ENCODE data around the gene IGSF23. TPM values are rescaled to one million over a fixed set of nuclear protein-coding genes. Genes with fewer than 3 reads are reported as not detected.
"Not testable (repeated sequence)": the region's sequence is repeated elsewhere in the genome, so short reads cannot be mapped to it uniquely, and the experiment has no call there.

Gene IGSF23
- total RNA-seq, 2 donors from 2014 or later = not detected

DNA sequence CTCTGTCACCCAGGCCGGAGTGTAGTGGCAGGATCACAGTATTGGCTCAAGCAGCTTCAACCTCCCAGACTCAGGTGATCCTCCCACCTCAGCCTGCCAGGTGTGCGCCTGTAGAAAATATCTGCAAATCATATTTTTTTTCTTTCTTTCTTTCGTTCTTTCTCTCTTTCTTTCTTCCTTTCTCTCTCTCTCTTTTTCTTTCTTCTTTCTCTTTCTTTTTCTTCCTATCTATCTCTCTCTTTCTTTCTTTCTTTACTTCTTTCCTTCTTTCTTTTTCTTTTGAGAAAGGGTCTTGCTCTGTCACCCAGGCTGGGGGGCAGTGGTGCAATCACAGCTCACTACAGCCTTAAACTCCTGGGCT lies 16.3 kb upstream of the IGSF23 start:
- Mint-ChIP-seq H3K36me3 (ENCODE audit: low read depth) (no peaks in the 10 kb centered on the region), H3K4me1 (no peaks in the 10 kb centered on the region), H3K4me3 (no peak overlapping the region), H3K27me3 (peaks cover 20% of the 10 kb centered on the region), H3K27ac (no peak overlapping the region), H3K9me3 (peaks cover 11% of the 10 kb centered on the region)
- ATAC-seq (replicated peaks) = no peak

DNA sequence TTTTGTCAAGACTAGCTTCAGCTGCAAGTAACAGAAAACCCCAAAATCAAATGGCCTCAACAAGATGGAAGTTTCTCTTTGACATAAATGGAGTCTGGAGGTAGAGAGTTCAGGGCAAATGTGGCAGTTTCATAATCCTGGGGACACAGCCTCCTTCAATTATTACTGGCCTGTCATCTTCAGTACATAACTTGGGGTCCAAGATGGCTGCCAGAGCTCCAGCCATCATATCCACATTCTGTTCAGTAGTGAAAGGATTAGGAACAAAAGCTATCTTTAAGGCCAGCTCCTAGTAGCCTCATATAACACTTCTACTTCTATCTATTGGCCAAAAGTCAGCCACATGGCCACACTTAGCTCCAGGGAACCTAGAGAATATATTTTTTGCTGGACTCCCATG lies 15.0 kb upstream of the IGSF23 start:
- no peak overlapping the region for H3K4me3 Mint-ChIP-seq
- no peaks in the 10 kb centered on the region for H3K4me1 Mint-ChIP-seq
- H3K27me3 Mint-ChIP-seq = peaks cover 20% of the 10 kb centered on the region
- no peak overlapping the region for H3K27ac Mint-ChIP-seq
- no peaks in the 10 kb centered on the region for H3K36me3 Mint-ChIP-seq (ENCODE audit: low read depth)
- peaks cover 11% of the 10 kb centered on the region for H3K9me3 Mint-ChIP-seq
- ATAC-seq (replicated peaks) = no peak

DNA sequence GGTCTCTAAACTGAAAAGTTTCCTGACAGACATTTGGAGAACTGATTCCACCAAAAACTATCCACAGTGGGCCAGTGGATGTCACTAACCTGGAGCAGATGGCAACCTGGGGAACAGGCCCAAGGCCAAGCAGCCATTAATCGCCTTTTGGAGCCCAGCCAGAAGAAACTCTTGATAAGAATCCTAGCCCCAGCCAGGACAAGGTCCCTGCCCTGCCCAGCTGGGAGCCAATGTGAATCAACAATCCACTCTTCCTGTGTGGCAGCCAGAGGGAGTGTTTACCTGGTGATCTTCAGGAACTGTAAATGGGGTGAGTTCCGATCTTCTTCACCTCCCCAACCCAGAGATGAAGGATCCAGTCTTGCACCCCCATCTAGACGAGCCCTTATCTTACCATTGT lies 14.5 kb upstream of the IGSF23 start:
- Mint-ChIP-seq H3K27ac (no peak overlapping the region), H3K9me3 (peaks cover 11% of the 10 kb centered on the region), H3K36me3 (ENCODE audit: low read depth) (no peaks in the 10 kb centered on the region), H3K27me3 (peaks cover 20% of the 10 kb centered on the region), H3K4me1 (no peaks in the 10 kb centered on the region), H3K4me3 (no peak overlapping the region)
- no peak for ATAC-seq (replicated peaks)

DNA sequence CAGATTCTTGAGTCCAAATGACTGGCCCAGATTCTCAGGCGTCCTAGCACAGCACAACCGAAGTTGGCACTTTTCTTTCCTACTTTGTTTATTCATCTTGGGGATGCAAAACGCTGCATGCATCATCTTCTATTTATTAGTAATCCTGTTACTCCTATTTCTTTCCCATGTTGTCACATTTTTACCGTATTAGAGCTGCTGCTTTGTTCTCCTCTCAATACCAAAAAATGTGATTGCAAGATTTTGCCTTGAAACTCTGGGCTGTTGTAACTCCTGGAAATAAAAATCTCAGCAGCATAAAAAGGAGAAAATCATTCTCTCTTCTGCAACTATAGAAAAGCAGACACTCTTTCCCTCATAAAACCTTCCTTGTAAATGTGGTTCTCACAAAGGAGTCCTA lies 12.9 kb upstream of the IGSF23 start:
- peaks cover 11% of the 10 kb centered on the region for H3K9me3 Mint-ChIP-seq
- H3K27me3 Mint-ChIP-seq = peaks cover 19% of the 10 kb centered on the region
- no peak overlapping the region for H3K27ac Mint-ChIP-seq
- no peaks in the 10 kb centered on the region for H3K4me1 Mint-ChIP-seq
- H3K36me3 Mint-ChIP-seq (ENCODE audit: low read depth) = no peaks in the 10 kb centered on the region
- no peak overlapping the region for H3K4me3 Mint-ChIP-seq
- no peak for ATAC-seq (replicated peaks)

DNA sequence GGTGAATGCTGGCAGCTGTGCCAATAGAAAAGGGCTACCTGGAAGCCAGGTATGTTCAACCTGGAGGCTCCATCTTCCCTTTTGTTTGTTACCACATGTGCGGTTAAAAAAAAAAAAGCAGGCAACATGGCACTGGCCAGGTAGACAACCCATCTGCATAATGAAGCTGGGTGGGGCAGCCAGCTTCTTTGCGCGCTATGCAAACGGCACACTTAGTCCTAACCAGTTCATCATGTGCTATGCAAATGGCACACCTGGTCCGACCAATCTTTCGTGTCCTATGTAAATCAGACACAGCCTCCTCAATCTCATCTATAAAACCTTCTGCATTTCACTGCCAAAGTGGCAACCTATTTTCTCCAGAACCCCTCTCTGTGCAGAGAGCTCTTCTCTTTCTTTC lies 11.3 kb upstream of the IGSF23 start:
- H3K4me1 Mint-ChIP-seq = peaks cover 2% of the 10 kb centered on the region
- no peak for ATAC-seq (replicated peaks)
- H3K27me3 Mint-ChIP-seq = peaks cover 13% of the 10 kb centered on the region
- H3K9me3 Mint-ChIP-seq = peaks cover 11% of the 10 kb centered on the region
- H3K36me3 Mint-ChIP-seq (ENCODE audit: low read depth) = no peaks in the 10 kb centered on the region
- no peak overlapping the region for H3K4me3 Mint-ChIP-seq
- H3K27ac Mint-ChIP-seq = no peak overlapping the region

DNA sequence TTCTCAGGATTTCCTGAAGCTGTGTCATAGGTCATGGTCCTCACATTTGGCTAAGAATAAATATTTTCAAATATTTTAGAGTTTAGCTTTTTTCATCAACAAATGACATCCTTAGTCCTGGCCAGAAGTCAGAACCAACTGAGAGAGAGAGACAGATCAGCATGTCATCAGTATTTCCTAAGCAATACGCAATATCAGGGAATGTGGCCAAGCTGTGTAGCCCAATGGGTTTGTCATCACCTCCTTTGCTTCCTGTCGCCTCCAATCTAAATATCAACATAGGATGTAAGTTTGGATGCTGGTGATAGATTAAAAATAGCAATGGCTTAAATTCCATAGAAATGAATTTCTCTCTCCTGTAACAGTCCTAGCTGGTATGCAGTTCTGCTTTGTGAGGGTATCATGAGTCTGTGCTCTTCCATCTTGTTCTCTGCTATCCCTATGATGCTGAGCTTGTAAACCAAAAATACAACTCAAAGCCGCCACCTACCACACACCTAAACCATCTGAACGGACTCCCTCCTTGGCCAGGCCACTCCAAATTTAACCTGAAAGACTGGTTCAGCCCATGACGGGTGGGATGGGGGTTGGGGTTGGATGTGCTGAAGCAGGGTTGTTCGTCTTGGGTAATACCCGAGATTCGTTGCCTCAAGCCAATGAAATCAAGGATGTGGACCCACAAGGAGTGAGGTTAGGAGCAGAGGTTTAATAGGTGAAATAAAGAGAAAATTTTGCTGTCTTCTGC lies 10.0 kb upstream of the IGSF23 start:
- Mint-ChIP-seq H3K4me1 (peaks cover 7% of the 10 kb centered on the region), H3K36me3 (ENCODE audit: low read depth) (no peaks in the 10 kb centered on the region), H3K9me3 (peaks cover 4% of the 10 kb centered on the region), H3K4me3 (no peak overlapping the region), H3K27ac (no peak overlapping the region), H3K27me3 (peaks cover 7% of the 10 kb centered on the region)
- no peak for ATAC-seq (replicated peaks)

DNA sequence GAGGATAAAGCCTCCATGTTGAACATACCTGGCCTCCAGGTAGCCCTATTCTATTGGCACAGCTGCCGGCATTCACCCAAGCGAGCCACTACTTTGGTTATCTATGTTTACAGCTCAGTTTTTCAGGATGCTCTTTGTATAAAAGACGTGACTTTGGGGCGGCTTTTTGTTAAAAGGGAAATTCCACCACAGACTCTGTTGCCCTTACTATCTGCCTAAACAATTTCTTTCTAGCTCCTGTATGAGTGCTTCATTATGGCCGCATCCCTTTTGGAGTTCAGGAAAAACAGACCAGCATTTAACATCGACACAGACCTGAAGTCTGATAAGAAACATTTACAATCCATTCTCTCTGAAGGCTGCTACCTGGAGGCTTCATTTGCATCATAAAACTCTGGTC lies 9.1 kb upstream of the IGSF23 start:
- no peaks in the 10 kb centered on the region for H3K9me3 Mint-ChIP-seq
- H3K36me3 Mint-ChIP-seq (ENCODE audit: low read depth) = no peaks in the 10 kb centered on the region
- H3K27ac Mint-ChIP-seq = no peak overlapping the region
- peaks cover 7% of the 10 kb centered on the region for H3K27me3 Mint-ChIP-seq
- no peak overlapping the region for H3K4me3 Mint-ChIP-seq
- no peak for ATAC-seq (replicated peaks)
- peaks cover 7% of the 10 kb centered on the region for H3K4me1 Mint-ChIP-seq

DNA sequence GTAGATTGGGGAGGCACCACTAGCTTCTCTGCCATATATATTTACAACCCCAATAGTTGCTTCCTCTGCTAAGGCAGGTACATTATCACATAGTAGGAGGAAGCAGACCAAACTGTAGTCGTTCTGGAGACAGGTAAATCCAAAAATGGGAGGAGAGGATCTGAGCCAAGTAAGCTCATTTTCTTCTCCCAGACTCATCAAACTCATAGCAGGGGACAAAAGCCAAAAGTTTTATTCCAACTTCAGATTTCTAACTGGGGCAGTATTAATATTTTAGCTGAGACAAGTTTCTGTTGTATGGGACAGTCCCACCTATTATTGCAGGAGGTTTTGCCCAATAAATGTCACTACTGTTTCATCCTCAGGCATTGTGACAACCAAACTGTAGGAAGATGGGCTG lies 7.8 kb upstream of the IGSF23 start:
- H3K4me3 Mint-ChIP-seq = no peak overlapping the region
- no peak overlapping the region for H3K27ac Mint-ChIP-seq
- ATAC-seq (replicated peaks) = no peak
- no peaks in the 10 kb centered on the region for H3K36me3 Mint-ChIP-seq (ENCODE audit: low read depth)
- H3K27me3 Mint-ChIP-seq = peaks cover 7% of the 10 kb centered on the region
- H3K9me3 Mint-ChIP-seq = no peaks in the 10 kb centered on the region
- peaks cover 7% of the 10 kb centered on the region for H3K4me1 Mint-ChIP-seq

DNA sequence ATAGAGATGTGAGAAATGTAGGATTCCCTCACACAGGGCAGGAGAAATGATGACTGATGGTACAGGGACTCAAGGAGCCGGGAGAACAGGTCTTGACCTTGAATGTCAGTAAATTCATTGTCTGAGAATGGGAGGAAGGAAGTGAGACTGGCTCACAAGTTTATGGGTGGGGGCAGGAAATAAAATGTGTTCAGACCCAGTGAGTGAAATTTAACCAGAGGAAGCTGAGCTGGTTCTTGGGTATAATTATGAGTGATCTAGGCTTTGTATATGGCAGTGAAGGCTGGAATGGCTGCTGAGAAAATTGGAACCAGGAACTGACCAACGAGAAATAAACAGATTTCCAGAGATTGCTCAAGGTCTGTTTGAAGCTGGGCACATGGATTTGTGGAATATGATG lies 6.3 kb upstream of the IGSF23 start:
- ATAC-seq (replicated peaks) = no peak

DNA sequence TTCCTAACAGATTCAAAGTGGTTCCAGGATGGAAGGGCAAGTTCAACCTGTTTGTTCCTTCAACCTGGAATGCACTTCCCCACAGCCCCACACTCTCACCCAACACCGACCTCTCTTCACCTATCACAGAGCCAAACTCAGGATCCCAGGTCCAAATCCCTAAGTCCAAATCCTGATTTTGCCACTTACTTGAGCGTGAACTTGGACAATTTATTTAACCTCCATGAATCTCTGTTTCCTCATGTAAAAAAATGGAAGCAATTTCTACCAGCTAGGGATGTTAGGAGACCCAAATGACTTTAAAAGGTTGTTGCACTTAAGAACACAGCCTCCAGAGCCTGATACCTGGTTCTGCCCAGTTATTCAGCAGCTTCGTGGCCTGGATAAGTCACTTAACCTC lies 5.4 kb upstream of the IGSF23 start:
- peaks cover 5% of the 10 kb centered on the region for H3K27me3 Mint-ChIP-seq
- H3K27ac Mint-ChIP-seq = no peak overlapping the region
- H3K4me3 Mint-ChIP-seq = no peak overlapping the region
- H3K4me1 Mint-ChIP-seq = peaks cover 7% of the 10 kb centered on the region
- no peaks in the 10 kb centered on the region for H3K36me3 Mint-ChIP-seq (ENCODE audit: low read depth)
- ATAC-seq (replicated peaks) = no peak
- no peaks in the 10 kb centered on the region for H3K9me3 Mint-ChIP-seq

More for the DNA sequence above, 6.3 kb upstream of the IGSF23 start:
- Mint-ChIP-seq H3K4me1 (peaks cover 7% of the 10 kb centered on the region), H3K9me3 (no peaks in the 10 kb centered on the region), H3K4me3 (no peak overlapping the region), H3K27ac (no peak overlapping the region), H3K27me3 (peaks cover 7% of the 10 kb centered on the region), H3K36me3 (ENCODE audit: low read depth) (no peaks in the 10 kb centered on the region)

DNA sequence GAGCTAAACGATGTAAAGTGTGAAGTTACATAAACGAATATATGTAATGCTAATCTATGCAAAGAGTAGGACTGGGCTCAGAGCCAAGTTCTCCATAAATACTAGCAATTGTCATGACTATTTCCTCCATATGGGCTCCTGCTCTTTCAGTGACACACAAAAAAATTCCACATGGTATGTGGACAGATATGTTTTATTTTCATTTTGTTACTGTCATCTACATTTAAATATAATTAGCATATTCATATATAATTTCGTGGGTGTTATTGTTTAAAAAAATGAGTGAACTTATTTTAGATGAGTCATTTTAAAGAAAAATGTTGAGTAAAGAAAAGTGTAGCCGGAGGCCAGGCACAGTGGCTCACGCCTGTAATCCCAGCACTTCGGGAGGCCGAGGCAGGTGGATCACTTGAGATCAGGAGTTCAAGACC lies 5.0 kb upstream of the IGSF23 start:
- no peaks in the 10 kb centered on the region for H3K9me3 Mint-ChIP-seq
- peaks cover 7% of the 10 kb centered on the region for H3K4me1 Mint-ChIP-seq
- H3K27me3 Mint-ChIP-seq = peaks cover 4% of the 10 kb centered on the region
- no peak overlapping the region for H3K27ac Mint-ChIP-seq
- no peaks in the 10 kb centered on the region for H3K36me3 Mint-ChIP-seq (ENCODE audit: low read depth)
- no peak for ATAC-seq (replicated peaks)
- no peak overlapping the region for H3K4me3 Mint-ChIP-seq

DNA sequence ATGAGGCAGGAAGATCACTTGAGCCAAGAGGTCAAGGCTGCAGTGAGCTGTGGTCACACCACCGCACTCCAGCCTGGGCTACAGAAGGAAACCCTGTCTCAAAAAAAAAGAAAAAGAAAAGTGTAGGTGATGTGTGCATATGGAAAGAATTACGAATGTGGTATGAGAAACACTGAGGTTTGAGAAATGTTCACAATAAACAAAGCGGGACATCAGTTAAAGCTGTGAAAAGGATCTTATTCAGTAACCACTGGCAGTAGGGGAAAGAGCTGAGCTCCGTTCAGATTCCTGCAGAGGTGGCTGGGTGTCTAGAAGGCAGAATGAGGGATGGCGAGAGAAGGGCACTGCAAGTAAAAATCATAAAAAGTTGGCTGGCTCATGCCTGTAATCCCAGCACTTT lies 4.1 kb upstream of the IGSF23 start:
- Mint-ChIP-seq H3K4me1 (peaks cover 7% of the 10 kb centered on the region), H3K9me3 (no peaks in the 10 kb centered on the region), H3K27ac (no peak overlapping the region), H3K4me3 (no peak overlapping the region), H3K36me3 (ENCODE audit: low read depth) (no peaks in the 10 kb centered on the region), H3K27me3 (peaks cover 4% of the 10 kb centered on the region)
- ATAC-seq (replicated peaks) = no peak

DNA sequence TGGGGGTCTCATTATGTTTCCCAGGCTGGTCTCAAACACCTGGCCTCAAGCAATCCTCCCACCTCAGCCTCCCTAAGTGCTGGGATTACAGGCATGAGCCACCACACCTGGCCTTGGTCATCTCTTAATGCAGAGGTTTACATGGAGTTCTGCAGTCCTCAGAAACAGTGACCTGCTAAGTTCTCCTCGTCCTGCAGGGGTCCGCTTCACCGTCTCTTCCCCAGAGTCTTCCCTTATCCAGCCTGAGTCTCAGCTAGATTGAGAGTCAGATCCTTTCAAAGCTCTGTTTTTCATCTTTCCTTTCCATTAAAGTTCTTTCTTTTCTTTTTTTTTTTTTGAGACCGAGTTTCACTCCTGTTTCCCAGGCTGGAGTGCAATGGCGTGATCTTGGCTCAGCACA lies 2.9 kb upstream of the IGSF23 start:
- not testable (repeated sequence) for ATAC-seq (replicated peaks); H3K27ac Mint-ChIP-seq; H3K4me1 Mint-ChIP-seq; H3K4me3 Mint-ChIP-seq; H3K9me3 Mint-ChIP-seq; H3K36me3 Mint-ChIP-seq (ENCODE audit: low read depth); H3K27me3 Mint-ChIP-seq

DNA sequence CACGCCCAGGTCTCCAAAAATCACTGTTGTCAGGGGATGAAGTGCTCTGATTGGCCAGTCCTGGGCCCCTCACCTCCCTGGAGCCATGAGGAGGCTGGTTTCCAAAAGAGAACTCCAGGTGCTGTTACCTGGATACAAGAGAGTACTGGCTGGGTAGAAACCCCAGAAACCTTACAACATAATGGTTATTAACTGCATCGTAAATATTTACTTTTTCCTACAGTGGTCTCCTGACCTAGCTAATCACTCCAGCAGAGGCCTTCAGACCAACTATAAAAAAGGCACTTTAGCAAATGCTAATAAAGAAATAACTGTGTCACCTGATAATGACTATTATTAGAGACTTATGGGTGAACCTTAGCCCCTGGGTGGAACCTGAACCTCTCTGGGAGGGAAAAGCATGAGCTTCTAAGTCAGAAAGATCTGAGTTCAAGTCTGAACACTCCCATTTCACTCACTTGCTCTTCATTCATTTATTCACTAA lies 1.5 kb upstream of the IGSF23 start:
- H3K36me3 Mint-ChIP-seq (ENCODE audit: low read depth) = no peaks in the 10 kb centered on the region
- no peaks in the 10 kb centered on the region for H3K9me3 Mint-ChIP-seq
- ATAC-seq (replicated peaks) = no peak
- peaks cover 4% of the 10 kb centered on the region for H3K27me3 Mint-ChIP-seq
- H3K4me3 Mint-ChIP-seq = no peak overlapping the region
- H3K4me1 Mint-ChIP-seq = peaks cover 7% of the 10 kb centered on the region
- H3K27ac Mint-ChIP-seq = no peak overlapping the region

DNA sequence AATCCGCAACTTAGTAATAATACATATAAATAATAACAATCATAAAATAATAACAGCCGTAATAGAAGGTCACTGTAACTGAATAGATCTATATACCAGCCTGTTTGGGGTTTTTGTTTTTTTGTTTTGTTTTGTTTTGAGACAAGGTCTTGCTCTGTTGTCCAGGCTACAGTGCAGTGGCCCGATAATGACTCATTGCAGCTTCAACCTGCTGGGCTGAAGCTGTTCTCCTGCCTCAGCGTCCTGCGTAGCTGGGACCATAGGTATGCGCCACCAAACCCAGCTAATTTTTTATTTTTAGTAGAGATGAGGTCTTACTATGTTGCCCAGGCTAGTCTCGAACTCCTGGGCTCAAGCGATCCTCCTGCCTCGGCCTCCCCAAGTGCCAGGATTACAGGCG lies 950 bp downstream of the IGSF23 start:
- Mint-ChIP-seq H3K4me3 (no peak overlapping the region), H3K27ac (no peak overlapping the region), H3K36me3 (ENCODE audit: low read depth) (no peaks in the 10 kb centered on the region), H3K9me3 (no peaks in the 10 kb centered on the region), H3K4me1 (no peaks in the 10 kb centered on the region), H3K27me3 (no peaks in the 10 kb centered on the region)
- no peak for ATAC-seq (replicated peaks)

DNA sequence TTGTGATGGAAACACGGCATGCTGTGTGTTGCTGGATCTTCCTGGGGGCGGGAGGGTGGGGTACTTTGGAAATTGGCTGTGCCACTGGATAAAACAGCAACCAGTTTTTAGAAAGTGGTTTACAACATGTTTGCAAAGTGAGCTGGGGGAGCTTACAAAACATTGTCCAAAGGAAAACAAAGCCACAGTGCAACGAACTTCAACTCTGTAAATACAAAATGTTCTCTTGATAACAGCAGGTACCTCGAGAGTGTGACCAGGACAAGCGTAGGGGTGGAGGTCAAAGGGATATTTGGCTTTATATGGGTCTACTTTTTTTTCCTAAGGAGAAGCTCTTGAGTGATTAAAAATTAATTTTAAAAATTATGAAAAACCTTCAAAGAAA lies 2.5 kb downstream of the IGSF23 start:
- Mint-ChIP-seq H3K27me3 (no peaks in the 10 kb centered on the region), H3K4me3 (no peak overlapping the region), H3K9me3 (no peaks in the 10 kb centered on the region), H3K27ac (no peak overlapping the region), H3K36me3 (ENCODE audit: low read depth) (no peaks in the 10 kb centered on the region), H3K4me1 (no peaks in the 10 kb centered on the region)
- ATAC-seq (replicated peaks) = no peak

All from activated T-helper 17 cell treated with anti-CD3 and anti-CD28 coated beads, Interleukin-2, amount 50 U/mL, for 72 hours (primary cell).